DMS53 treated with DMSO at 0.1 percent for 48 hours (cell line): ENCODE measurements around the gene ATP10B.

Experiments used
- DNase-seq: peaks from one replicate; lab custom pipeline; 2025; ENCODE audit not compliant: unreplicated experiment; lab: John Stamatoyannopoulos, UW

ATP10B gene

GRCh38 chr5:160694896-160695295 lies 157.1 kb downstream of the ATP10B start:
- DNase-seq, result no peak

GRCh38 chr5:160693831-160694465 lies 158.1 kb downstream of the ATP10B start:
- DNase-seq, result no peak

- DNase-seq, result no peak
These were observed 159.7 kb downstream of the ATP10B start for GRCh38 chr5:160692271-160692670.

GRCh38 chr5:160685695-160686094 lies 166.3 kb downstream of the ATP10B start:
- DNase-seq, result no peak

GRCh38 chr5:160685219-160685618 lies 166.8 kb downstream of the ATP10B start:
- peak; percentile 61 for DNase-seq

GRCh38 chr5:160679567-160680309 lies 172.3 kb downstream of the ATP10B start:
- no peak for DNase-seq

GRCh38 chr5:160675988-160676387 lies 176.0 kb downstream of the ATP10B start:
- no peak for DNase-seq

GRCh38 chr5:160674901-160675300 lies 177.1 kb downstream of the ATP10B start:
- DNase-seq, result no peak

GRCh38 chr5:160672521-160672920 lies 179.5 kb downstream of the ATP10B start:
- DNase-seq, result no peak

- DNase-seq, result no peak
These were observed 183.7 kb downstream of the ATP10B start for GRCh38 chr5:160668356-160668755.

- no peak for DNase-seq
These were observed 184.9 kb downstream of the ATP10B start for GRCh38 chr5:160667160-160667559.

GRCh38 chr5:160665460-160665859 lies 186.6 kb downstream of the ATP10B start:
- DNase-seq, result no peak

- DNase-seq, result no peak
These were observed 191.9 kb downstream of the ATP10B start for GRCh38 chr5:160660132-160660531.

- DNase-seq, result no peak
These were observed 194.2 kb downstream of the ATP10B start for GRCh38 chr5:160657622-160658458.

GRCh38 chr5:160657068-160657507 lies 194.9 kb downstream of the ATP10B start:
- DNase-seq, result no peak

- no peak for DNase-seq
These were observed 196.3 kb downstream of the ATP10B start for GRCh38 chr5:160655717-160656116.

- no peak for DNase-seq
These were observed 200.0 kb downstream of the ATP10B start for GRCh38 chr5:160651692-160652645.

- DNase-seq, result peak; percentile 29
These were observed 202.7 kb downstream of the ATP10B start for GRCh38 chr5:160649304-160649703.

- no peak for DNase-seq
These were observed 206.0 kb downstream of the ATP10B start for GRCh38 chr5:160646033-160646432.

- DNase-seq, result no peak
These were observed 208.3 kb downstream of the ATP10B start for GRCh38 chr5:160643616-160644240.
